KOPT-K1 (cell line): ENCODE results near the gene PTPN11.
"Not testable (repeated sequence)": the region's sequence is repeated elsewhere in the genome, so short reads cannot be mapped to it uniquely, and the experiment has no call there.

Experiments
- H3K27ac ChIP-seq: fragments of 200-600 bp; sonication (generic); 2 replicates; pipeline ENCODE4 v1.5.1; 2016; ENCODE audit warnings: antibody characterized with exemption, mild to moderate bottlenecking, low read depth, low read length; ENCODE audit not compliant: poor library complexity, severe bottlenecking
- H3K36me3 ChIP-seq: fragments of 200-600 bp; sonication (generic); 2 replicates; pipeline ENCODE4 v1.5.1; 2017; ENCODE audit warnings: antibody characterized with exemption, mild to moderate bottlenecking, low read length, moderate library complexity; ENCODE audit not compliant: insufficient read depth
- H3K9me3 ChIP-seq: fragments of 200-600 bp; sonication (generic); 2 replicates; pipeline ENCODE4 v1.5.1; 2017; ENCODE audit warnings: antibody characterized with exemption, low read length, mild to moderate bottlenecking; ENCODE audit not compliant: insufficient read depth, poor library complexity, severe bottlenecking

PTPN11 gene

GRCh38 chr12:112457142-112457541, 38.4 kb downstream of the PTPN11 start:
- H3K36me3 ChIP-seq = peaks cover 98% of the 10 kb centered on the region
- not testable (repeated sequence) for H3K9me3 ChIP-seq

DNA sequence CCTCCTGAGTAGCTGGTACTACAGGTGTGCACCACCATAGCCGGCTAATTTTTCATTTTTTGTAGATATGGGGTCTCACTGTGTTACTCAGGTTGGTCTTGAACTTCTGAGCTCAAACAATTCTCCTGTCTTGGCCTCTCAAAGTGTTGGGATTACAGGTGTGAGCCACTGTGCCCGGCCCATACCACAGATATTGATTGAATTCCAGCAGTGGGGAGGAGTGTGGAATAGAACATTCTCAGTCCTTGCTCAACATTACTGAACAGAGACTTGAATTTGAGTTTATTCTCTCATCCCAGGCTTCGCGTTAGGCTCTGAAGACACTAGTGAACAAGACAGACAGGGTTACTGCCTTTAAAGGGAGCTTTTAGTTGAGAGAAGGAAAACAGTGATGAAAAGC, 39.6 kb downstream of the PTPN11 start:
- no peaks in the 10 kb centered on the region for H3K9me3 ChIP-seq
- peaks cover 89% of the 10 kb centered on the region for H3K36me3 ChIP-seq
- no peak overlapping the region for H3K27ac ChIP-seq

More at GRCh38 chr12:112457142-112457541, 38.4 kb downstream of the PTPN11 start:
- H3K27ac ChIP-seq = not testable (repeated sequence)

DNA sequence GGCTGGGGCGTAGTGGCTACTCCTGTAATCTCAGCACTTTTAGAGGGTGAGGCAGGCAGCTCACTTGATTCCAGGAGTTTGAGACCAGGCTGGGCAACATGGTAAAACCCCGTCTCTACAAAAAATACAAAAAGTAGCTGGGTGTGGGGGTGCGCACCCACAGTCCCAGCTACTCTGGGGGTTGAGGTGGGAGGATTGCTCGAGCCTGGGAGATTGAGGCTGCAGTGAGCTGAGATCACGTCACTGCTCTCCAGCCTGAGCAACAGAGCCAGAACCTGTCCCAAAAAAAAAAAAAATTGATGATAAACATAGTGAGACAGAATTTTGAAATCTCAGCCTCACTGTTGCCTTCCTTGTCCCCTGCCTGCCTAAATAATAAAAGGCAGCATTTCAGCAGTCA, 40.0 kb downstream of the PTPN11 start:
- Histone ChIP-seq H3K36me3 (peaks cover 89% of the 10 kb centered on the region), H3K27ac (no peak overlapping the region), H3K9me3 (no peaks in the 10 kb centered on the region)

GRCh38 chr12:112463478-112463877, 44.7 kb downstream of the PTPN11 start:
- H3K27ac ChIP-seq = no peak overlapping the region
- H3K36me3 ChIP-seq = peaks cover 77% of the 10 kb centered on the region
- H3K9me3 ChIP-seq = no peaks in the 10 kb centered on the region

GRCh38 chr12:112464605-112465004, 45.9 kb downstream of the PTPN11 start:
- Histone ChIP-seq H3K36me3 (peaks cover 75% of the 10 kb centered on the region), H3K27ac (no peak overlapping the region), H3K9me3 (no peaks in the 10 kb centered on the region)

DNA sequence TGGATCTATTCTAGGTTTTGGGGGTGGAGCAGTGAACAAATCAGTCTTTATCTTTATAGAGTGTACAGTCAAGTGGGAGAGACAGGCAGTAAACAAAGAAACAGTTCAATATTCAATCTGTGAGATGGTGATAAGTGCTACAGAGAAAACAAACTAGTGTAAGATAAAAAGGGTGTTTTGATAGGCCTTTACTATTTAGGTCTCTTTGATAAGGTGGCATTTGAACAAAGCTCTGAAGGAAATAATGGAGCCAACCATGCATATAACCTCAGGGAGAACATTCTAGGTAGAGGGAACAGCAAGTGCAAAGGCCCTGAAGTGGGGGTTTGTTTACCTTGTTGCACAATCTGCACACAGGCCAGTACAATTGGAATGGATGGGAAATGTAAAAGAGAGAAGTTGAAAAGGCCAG, 47.3 kb downstream of the PTPN11 start:
- Histone ChIP-seq H3K27ac (no peak overlapping the region), H3K9me3 (no peaks in the 10 kb centered on the region), H3K36me3 (peaks cover 77% of the 10 kb centered on the region)

- peaks cover 75% of the 10 kb centered on the region for H3K36me3 ChIP-seq
- no peak overlapping the region for H3K27ac ChIP-seq
- no peaks in the 10 kb centered on the region for H3K9me3 ChIP-seq
Measured at GRCh38 chr12:112466835-112467234, 48.1 kb downstream of the PTPN11 start.

DNA sequence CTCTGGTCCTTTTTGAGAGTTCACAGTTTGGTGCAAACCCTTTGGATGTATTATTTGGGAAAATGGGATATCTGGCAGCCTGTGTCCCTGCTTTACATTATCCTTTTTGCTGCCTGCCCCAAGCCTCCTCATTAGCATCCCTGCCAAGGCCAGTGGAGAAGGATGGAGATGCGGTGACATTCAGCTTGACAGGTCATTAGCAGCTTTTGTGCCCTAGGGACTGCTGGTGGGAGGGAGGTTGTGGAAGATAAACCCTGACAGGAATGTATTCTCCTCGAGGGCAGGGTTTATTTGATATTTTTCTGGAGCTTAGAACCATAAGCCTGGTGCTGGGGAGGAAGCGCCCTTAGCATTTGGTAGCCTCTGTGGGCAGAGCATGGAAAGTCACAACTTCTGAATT, 49.3 kb downstream of the PTPN11 start:
- H3K9me3 ChIP-seq = no peaks in the 10 kb centered on the region
- H3K36me3 ChIP-seq = peaks cover 82% of the 10 kb centered on the region
- no peak overlapping the region for H3K27ac ChIP-seq

GRCh38 chr12:112473056-112473455, 54.3 kb downstream of the PTPN11 start:
- Histone ChIP-seq H3K27ac (no peak overlapping the region), H3K36me3 (peaks cover 96% of the 10 kb centered on the region), H3K9me3 (no peaks in the 10 kb centered on the region)

- H3K9me3 ChIP-seq = no peaks in the 10 kb centered on the region
- peaks cover 100% of the 10 kb centered on the region for H3K36me3 ChIP-seq
- H3K27ac ChIP-seq = no peak overlapping the region
Measured at GRCh38 chr12:112479413-112479812, 60.7 kb downstream of the PTPN11 start.

DNA sequence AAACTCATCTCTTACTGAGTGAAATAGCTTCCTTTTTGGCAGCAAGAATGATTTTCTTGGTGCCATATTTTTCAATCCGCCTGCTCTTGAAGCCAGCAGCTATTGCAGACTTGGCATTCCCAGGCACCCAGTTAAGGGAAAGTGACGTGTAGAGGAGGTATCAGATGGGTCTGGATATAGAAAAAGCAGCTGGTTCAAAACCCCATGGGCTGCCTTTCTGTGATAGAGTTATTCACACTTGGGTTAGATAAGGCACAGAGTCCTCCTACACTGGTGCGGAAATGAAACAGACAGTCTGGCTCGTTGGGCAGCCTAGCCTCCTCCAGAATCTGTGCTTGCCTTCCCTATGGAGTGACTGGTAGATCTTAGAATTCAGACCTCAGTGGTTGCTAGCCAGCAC, 62.2 kb downstream of the PTPN11 start:
- Histone ChIP-seq H3K27ac (no peak overlapping the region), H3K36me3 (peaks cover 100% of the 10 kb centered on the region), H3K9me3 (no peaks in the 10 kb centered on the region)

DNA sequence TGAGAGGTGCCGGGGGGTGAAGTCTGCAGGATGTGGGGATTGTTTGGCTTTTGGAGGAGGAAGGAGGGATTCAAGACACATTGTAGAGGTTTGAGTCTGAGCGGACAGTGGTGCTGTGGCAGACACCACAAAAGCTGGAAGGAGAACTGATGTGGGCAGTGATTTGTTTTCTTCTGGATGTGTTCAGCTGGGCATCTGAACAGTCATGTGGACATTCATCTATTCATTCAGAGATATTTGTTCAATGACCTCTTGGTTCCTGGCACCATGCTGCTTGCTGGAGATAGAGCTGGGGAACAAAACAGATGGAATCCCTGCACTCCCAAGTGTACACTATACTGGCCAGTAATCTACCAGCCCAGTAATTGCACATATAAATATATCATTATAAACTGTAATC, 64.0 kb downstream of the PTPN11 start:
- Histone ChIP-seq H3K9me3 (no peaks in the 10 kb centered on the region), H3K27ac (no peak overlapping the region), H3K36me3 (peaks cover 99% of the 10 kb centered on the region)

GRCh38 chr12:112486361-112486760, 67.6 kb downstream of the PTPN11 start:
- no peaks in the 10 kb centered on the region for H3K9me3 ChIP-seq
- peaks cover 99% of the 10 kb centered on the region for H3K36me3 ChIP-seq
- no peak overlapping the region for H3K27ac ChIP-seq

- no peak overlapping the region for H3K27ac ChIP-seq
- H3K9me3 ChIP-seq = no peaks in the 10 kb centered on the region
- peaks cover 99% of the 10 kb centered on the region for H3K36me3 ChIP-seq
Measured at GRCh38 chr12:112488257-112488876, 69.6 kb downstream of the PTPN11 start.

GRCh38 chr12:112489456-112489855, 70.7 kb downstream of the PTPN11 start:
- Histone ChIP-seq H3K9me3 (no peaks in the 10 kb centered on the region), H3K27ac (no peak overlapping the region), H3K36me3 (peaks cover 99% of the 10 kb centered on the region)

- no peak overlapping the region for H3K27ac ChIP-seq
- no peaks in the 10 kb centered on the region for H3K9me3 ChIP-seq
- peaks cover 92% of the 10 kb centered on the region for H3K36me3 ChIP-seq
Measured at GRCh38 chr12:112496496-112496895, 77.7 kb downstream of the PTPN11 start.
